Cerebellar cortex (tissue), 1 donor: ENCODE measurements around the gene GREB1L.
"Not testable (repeated sequence)": the region's sequence is repeated elsewhere in the genome, so short reads cannot be mapped to it uniquely, and the experiment has no call there.

ENCODE experiments used
- DNase-seq: peaks from one replicate; pipeline ENCODE4 v3.0.0-alpha.2; 2015; ENCODE audit warnings: low spot score

The GREB1L gene

DNA sequence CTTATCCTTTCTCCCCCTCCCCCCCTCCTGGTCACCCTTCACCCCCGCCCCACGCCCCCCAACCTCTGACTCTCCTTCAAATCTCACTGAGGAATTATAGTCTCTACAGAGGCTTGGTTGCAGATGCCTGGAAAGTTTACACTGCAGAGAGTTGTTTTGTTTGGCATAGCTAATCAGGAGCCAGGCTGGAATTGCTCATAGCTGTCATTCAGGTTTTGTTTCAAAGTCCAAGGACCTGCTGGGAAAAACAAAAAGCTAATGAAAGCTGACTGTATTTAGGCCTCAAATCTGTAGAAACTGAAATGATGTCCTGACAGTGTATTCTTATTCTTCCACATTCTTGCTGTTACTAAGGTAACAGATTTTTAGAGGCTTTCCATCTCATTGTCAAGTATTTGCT, 22.6 kb downstream of the GREB1L start:
- no peak for DNase-seq

GRCh38 chr18:21265971-21266673, 24.1 kb downstream of the GREB1L start:
- no peak for DNase-seq

- no peak for DNase-seq
Measured at GRCh38 chr18:21267400-21267799, 25.4 kb downstream of the GREB1L start.

GRCh38 chr18:21269349-21269748, 27.3 kb downstream of the GREB1L start:
- DNase-seq, result no peak

- no peak for DNase-seq
Measured at GRCh38 chr18:21270453-21270852, 28.4 kb downstream of the GREB1L start.

DNA sequence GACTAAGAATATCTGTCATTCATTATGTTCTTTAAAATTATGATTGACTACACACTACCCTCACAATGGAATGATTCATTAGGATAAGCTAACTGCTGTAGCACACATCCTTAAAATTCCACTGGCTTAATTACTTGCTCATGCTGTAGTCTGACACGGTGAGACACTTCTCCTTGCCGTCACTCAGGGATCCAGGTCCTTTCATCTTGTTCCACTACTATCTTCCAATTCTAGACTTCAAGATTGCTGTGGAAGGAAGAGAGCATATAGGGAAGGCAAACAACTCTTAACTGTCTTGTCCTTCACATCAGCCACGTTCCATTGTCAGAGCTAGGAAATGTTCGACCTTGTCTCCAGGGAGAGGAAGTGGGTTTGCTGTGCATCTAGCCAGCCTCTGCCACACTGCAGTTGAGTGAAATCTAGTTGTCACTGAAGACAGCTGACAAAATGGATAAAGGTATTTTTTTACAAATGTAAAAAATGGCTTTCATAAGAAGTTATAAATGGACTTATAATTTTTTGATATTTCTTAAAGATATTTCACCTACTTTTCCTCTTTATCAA, 30.1 kb downstream of the GREB1L start:
- no peak for DNase-seq

DNA sequence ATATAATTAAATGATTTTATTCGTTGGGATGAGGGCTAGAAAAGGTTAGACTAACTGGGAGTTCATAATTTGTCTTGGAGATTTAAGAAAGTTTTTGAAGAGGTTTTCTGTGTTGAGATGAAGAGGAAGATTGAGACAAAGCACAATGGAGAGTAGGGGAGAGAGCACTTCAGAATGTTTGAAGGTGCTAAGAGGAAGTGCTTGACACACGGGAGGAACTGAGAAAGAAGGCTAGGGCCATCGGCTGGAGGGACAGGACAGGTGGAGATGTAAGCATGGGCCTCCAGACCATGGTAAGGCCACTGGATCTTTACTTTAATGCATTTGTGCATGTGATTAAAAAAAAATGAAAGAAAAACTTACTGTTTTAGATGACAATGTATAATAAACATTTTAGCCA, 31.5 kb downstream of the GREB1L start:
- no peak for DNase-seq

GRCh38 chr18:21275645-21276044, 33.6 kb downstream of the GREB1L start:
- no peak for DNase-seq

DNA sequence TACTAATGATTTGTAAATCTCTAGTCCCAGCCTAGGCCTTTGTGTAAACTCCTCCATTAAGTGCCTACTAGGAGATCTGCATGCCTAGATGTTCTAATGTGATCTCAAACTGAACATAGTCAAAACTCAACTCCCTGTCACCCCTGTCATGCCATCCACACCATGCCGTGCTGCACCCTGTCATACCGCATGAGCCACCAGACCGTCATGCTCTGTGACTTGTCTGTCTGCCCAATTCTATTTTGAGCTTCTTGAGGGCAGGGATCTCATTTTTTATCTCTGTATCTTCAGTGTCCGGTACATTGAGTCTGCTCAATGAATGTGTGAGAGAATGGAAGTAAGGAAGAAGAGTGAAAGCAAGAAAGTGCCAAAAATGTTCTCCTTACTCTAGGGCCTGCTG, 35.5 kb downstream of the GREB1L start:
- no peak for DNase-seq

GRCh38 chr18:21278218-21278617, 36.2 kb downstream of the GREB1L start:
- not testable (repeated sequence) for DNase-seq

DNA sequence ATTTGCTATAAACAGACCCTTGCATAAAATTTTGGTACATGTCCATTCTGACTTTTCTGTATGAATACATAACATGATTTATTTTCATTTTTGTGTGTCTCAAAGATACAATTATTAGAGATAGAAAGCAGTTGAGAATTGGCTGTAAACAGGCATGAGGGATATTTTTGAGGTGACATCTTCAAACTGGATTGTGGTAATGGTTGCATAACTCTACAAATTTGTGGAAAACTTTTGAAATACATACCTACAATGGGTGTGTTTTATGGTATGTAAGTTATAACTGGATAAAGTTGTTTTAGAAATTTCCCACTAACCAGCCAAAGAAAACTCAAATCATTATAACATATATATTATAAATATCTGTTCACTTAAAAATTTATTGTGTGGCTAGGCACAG, 39.6 kb downstream of the GREB1L start:
- DNase-seq, result no peak

- no peak for DNase-seq
Measured at GRCh38 chr18:21284540-21284939, 42.5 kb downstream of the GREB1L start.

- DNase-seq, result no peak
Measured at GRCh38 chr18:21289827-21290226, 47.8 kb downstream of the GREB1L start.

GRCh38 chr18:21291106-21291505, 49.1 kb downstream of the GREB1L start:
- no peak for DNase-seq

DNA sequence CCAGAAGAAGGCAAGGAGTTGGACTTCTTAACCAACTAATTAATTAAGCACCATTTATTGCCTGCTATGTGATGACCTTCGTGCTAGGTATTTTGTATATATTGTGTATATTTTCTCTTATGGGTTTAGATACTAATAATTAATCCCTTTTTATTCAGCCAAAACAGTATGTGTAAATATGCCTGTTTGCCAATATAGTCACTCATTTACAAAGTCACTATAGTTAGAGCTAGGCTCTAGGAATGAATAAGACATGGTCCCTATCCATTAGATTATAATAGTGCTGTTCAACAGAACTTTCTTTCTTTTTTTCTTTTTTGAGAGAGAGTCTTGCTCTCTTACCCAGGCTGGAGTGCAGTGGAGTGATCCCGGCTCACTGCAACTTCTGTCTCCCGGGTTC, 51.4 kb downstream of the GREB1L start:
- DNase-seq, result no peak

DNA sequence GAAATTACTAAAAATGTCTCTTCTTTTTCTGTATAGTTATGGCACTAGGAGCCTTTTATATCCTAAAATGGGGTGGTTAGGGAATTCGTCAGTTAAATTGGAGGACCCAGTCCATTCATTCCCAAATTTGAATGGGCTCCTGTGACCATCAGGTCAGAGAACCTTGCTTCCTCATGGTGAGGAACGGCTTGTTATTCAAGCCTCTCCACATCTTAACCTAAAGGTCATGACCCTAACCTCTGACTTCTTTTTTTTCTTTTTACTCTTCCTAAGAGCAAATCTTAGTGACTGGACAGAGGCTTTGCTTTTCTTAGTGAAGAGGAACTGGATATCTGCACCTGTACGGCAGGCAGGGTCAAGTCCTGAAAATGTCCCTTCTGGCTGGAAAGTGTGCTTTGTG, 53.1 kb downstream of the GREB1L start:
- no peak for DNase-seq

DNA sequence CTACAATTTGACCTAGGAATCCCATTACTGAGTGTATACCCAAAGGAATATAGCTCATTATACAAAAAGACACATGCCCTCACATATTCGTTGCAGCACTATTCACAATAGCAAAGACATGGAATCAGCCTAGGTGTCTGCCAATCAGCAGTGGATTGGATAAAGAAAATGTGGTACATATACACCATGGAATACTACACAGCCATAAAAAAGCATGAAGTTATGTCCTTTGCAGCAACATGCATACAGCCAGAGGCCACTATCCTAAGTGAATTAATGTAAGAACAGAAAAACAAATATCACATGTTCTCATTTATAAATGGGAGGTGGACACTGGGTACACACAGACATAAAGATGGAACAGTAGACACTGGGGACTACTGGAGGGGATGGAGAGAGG, 54.0 kb downstream of the GREB1L start:
- DNase-seq, result no peak

DNA sequence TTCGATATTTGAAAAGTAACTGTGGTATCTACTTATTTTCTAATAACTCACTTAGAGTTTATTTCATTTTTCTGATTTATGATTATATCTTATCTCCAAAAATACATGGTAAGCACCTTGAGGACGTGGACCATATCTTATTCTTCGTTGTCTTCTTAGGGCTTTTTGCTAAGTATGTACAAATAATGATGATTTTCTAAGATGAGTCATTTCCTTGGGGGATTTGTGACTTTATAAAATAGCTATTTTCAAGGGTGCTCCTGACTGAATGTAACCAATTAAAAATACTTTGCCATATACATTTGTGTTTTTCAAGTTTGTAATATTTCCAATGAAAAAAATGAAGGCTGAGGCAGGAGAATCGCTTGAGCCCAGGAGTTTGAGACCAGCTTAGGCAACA, 56.3 kb downstream of the GREB1L start:
- no peak for DNase-seq

- no peak for DNase-seq
Measured at GRCh38 chr18:21300035-21300907, 58.2 kb downstream of the GREB1L start.

- no peak for DNase-seq
Measured at GRCh38 chr18:21300908-21301200, 58.8 kb downstream of the GREB1L start.

DNA sequence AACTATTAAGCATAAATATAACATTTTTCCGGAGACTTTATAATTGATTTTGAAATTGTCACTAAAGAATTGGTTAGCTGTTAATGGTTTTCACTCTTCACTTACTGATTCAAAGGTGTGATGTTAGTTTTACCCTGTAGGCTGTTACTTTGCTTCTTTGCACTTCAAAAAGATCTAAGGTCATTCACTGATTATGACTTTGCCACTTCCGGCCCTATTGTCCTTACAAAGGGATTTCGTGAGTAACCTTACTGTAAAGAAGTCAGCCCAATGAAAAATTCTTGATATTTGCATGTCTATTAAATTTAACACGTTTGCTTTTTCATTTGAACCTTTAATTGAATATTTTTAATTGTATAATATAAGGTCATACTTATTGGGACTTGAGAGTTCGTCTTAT, 61.4 kb downstream of the GREB1L start:
- no peak for DNase-seq

- DNase-seq, result no peak
Measured at GRCh38 chr18:21303895-21304294, 61.9 kb downstream of the GREB1L start.

GRCh38 chr18:21305621-21306020, 63.6 kb downstream of the GREB1L start:
- no peak for DNase-seq
